GM12891 (cell line): ENCODE measurements around the gene DCDC2.

Experiments
- PAX5 ChIP-seq: IDR thresholded peaks from 2 replicates; pipeline ENCODE4 v1.6.1; 2011; ENCODE audit warnings: low read length, moderate library complexity, mild to moderate bottlenecking; ENCODE audit not compliant: insufficient read depth, severe bottlenecking
- POLR2A ChIP-seq: IDR thresholded peaks from 2 replicates; pipeline ENCODE4 v1.6.1; 2011; ENCODE audit warnings: low read depth, low read length, control low read depth
- POLR2AphosphoS5 ChIP-seq: IDR thresholded peaks from 2 replicates; pipeline ENCODE4 v1.6.1; 2011; ENCODE audit warnings: low read depth, low read length, control low read depth
- SPI1 ChIP-seq: IDR thresholded peaks from 2 replicates; pipeline ENCODE4 v1.6.1; 2011; ENCODE audit warnings: low read depth, low read length, control low read depth
- TAF1 ChIP-seq: IDR thresholded peaks from 2 replicates; pipeline ENCODE4 v1.6.1; 2011; ENCODE audit warnings: low read depth, low read length, control low read depth

GRCh38 chr6:24148154-24148570 lies 209.7 kb downstream of the DCDC2 start:
- TF ChIP-seq POLR2AphosphoS5 (no peak), TAF1 (no peak), POLR2A (no peak), PAX5 (no peak), SPI1 (no peak)
